ENCODE measurements around the gene RSRC1.
"Not testable (repeated sequence)": the region's sequence is repeated elsewhere in the genome, so short reads cannot be mapped to it uniquely, and the experiment has no call there.

Gene RSRC1

GRCh38 chr3:158221426-158221825 lies 111.5 kb downstream of the RSRC1 start:
- Histone ChIP-seq H2AFZ (ENCODE audit: low read length, unreplicated experiment) (no peak overlapping the region), H3K79me2 (ENCODE audit: control insufficient read depth, insufficient read depth, low read length, unreplicated experiment) (peaks cover 4% of the 10 kb centered on the region), H3K4me3 (ENCODE audit: low read depth, low read length) (no peak overlapping the region), H3K27me3 (ENCODE audit: insufficient read depth, low read length) (no peaks in the 10 kb centered on the region), H3K36me3 (ENCODE audit: insufficient read depth, low read length) (peaks cover 11% of the 10 kb centered on the region; the same call in 1 of the 2 replicates), H3K4me1 (ENCODE audit: control insufficient read depth, insufficient read depth, low read length, unreplicated experiment) (peaks cover 3% of the 10 kb centered on the region), H3K27ac (ENCODE audit: low read depth, low read length) (no peak overlapping the region)

DNA sequence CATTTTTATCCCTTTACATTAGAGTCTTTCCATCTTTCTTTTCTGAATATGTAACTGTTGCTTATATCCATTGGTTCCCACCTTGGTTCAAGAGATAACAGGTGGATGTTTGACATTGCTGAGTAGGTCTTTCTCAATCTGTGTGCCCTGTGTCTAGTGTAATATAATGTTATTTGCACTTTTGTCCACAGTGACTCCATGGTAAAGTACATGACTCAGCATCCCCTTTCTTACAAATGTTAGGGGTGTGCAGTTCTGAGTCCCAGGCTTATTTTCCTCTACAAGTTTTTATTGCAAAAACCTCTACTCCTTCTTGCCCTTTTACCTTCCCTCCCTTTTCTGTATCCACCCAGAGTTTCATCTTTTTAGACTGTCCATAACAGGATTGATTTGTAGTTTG lies 116.5 kb downstream of the RSRC1 start:
- Histone ChIP-seq H3K4me3 (ENCODE audit: low read depth, low read length) (no peak overlapping the region), H3K79me2 (ENCODE audit: control insufficient read depth, insufficient read depth, low read length, unreplicated experiment) (no peaks in the 10 kb centered on the region), H2AFZ (ENCODE audit: low read length, unreplicated experiment) (no peak overlapping the region), H3K4me1 (ENCODE audit: control insufficient read depth, insufficient read depth, low read length, unreplicated experiment) (peaks cover 5% of the 10 kb centered on the region), H3K27me3 (ENCODE audit: insufficient read depth, low read length) (no peaks in the 10 kb centered on the region), H3K36me3 (ENCODE audit: insufficient read depth, low read length) (peaks cover 4% of the 10 kb centered on the region; the same call in 1 of the 2 replicates), H3K27ac (ENCODE audit: low read depth, low read length) (no peak overlapping the region)

DNA sequence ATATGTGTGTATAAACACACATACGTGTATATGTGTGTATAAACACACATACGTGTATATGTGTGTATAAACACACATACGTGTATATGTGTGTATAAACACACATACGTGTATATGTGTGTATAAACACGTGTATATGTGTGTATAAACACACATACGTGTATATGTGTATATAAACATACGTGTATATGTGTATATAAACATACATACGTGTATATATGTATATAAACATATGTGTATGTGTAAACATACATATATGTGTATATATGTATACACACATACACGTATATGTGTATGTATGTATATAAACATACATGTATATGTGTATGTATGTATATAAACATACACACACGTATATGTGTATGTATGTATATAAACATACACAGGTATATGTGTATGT lies 119.1 kb downstream of the RSRC1 start:
- H3K27ac ChIP-seq (ENCODE audit: low read depth, low read length); H3K79me2 ChIP-seq (ENCODE audit: control insufficient read depth, insufficient read depth, low read length, unreplicated experiment); H3K4me3 ChIP-seq (ENCODE audit: low read depth, low read length); H2AFZ ChIP-seq (ENCODE audit: low read length, unreplicated experiment); H3K36me3 ChIP-seq (ENCODE audit: insufficient read depth, low read length); H3K4me1 ChIP-seq (ENCODE audit: control insufficient read depth, insufficient read depth, low read length, unreplicated experiment); H3K27me3 ChIP-seq (ENCODE audit: insufficient read depth, low read length): not testable (repeated sequence)

DNA sequence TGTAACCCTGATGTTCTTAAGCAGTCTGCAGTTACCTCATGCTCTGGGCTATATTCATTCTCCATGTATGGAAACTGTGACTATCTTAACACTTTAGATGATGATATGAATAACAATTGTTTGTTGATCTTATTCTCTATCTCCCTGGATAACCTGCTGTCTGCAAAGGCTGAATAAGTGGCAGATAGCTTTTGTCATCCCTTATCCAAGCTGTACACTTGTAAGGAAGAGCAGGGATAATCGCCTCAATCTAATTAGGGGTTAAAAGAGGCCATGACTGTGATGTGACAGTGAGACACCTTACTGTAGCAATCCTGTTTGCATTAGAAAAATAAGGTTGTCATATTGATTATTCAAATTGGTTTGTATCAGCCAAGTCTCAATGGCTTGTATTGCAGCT lies 123.9 kb downstream of the RSRC1 start:
- no peaks in the 10 kb centered on the region for H3K27me3 ChIP-seq (ENCODE audit: insufficient read depth, low read length)
- no peak overlapping the region for H2AFZ ChIP-seq (ENCODE audit: low read length, unreplicated experiment)
- no peak overlapping the region for H3K27ac ChIP-seq (ENCODE audit: low read depth, low read length)
- H3K4me3 ChIP-seq (ENCODE audit: low read depth, low read length), result no peak overlapping the region
- H3K36me3 ChIP-seq (ENCODE audit: insufficient read depth, low read length), result no peaks in the 10 kb centered on the region
- H3K4me1 ChIP-seq (ENCODE audit: control insufficient read depth, insufficient read depth, low read length, unreplicated experiment), result no peaks in the 10 kb centered on the region
- H3K79me2 ChIP-seq (ENCODE audit: control insufficient read depth, insufficient read depth, low read length, unreplicated experiment), result no peaks in the 10 kb centered on the region

- no peaks in the 10 kb centered on the region for H3K4me1 ChIP-seq (ENCODE audit: control insufficient read depth, insufficient read depth, low read length, unreplicated experiment)
- H3K79me2 ChIP-seq (ENCODE audit: control insufficient read depth, insufficient read depth, low read length, unreplicated experiment), result peaks cover 2% of the 10 kb centered on the region
- no peaks in the 10 kb centered on the region for H3K36me3 ChIP-seq (ENCODE audit: insufficient read depth, low read length)
- no peaks in the 10 kb centered on the region for H3K27me3 ChIP-seq (ENCODE audit: insufficient read depth, low read length)
- no peak overlapping the region for H2AFZ ChIP-seq (ENCODE audit: low read length, unreplicated experiment)
- H3K27ac ChIP-seq (ENCODE audit: low read depth, low read length), result no peak overlapping the region
- no peak overlapping the region for H3K4me3 ChIP-seq (ENCODE audit: low read depth, low read length)
Observed at GRCh38 chr3:158244274-158244673, 134.4 kb downstream of the RSRC1 start.

DNA sequence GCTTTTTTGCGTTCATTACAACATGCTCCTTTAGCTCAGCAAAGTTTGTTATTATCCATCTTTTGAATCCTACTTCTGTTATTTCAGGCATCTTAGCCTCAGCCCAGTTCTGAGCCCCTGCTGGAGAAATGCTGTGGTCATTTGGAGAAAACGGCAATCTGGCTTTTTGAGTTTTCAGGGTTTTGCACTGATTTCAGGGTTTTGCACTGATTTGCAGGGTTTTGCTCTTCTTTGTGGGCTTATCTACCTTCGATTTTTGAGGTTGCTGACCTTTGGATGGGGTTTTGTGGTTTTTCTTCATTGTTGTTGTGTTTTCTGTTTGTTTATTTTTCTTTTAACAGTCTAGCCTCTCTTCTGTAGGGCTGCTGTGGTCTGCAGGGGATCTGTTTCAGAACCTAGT lies 137.4 kb downstream of the RSRC1 start:
- Histone ChIP-seq H3K36me3 (ENCODE audit: insufficient read depth, low read length) (no peaks in the 10 kb centered on the region), H3K4me3 (ENCODE audit: low read depth, low read length) (no peak overlapping the region), H3K27ac (ENCODE audit: low read depth, low read length) (no peak overlapping the region), H3K4me1 (ENCODE audit: control insufficient read depth, insufficient read depth, low read length, unreplicated experiment) (no peaks in the 10 kb centered on the region), H3K27me3 (ENCODE audit: insufficient read depth, low read length) (no peaks in the 10 kb centered on the region), H3K79me2 (ENCODE audit: control insufficient read depth, insufficient read depth, low read length, unreplicated experiment) (peaks cover 2% of the 10 kb centered on the region), H2AFZ (ENCODE audit: low read length, unreplicated experiment) (no peak overlapping the region)

GRCh38 chr3:158248261-158248660 lies 138.4 kb downstream of the RSRC1 start:
- Histone ChIP-seq H2AFZ (ENCODE audit: low read length, unreplicated experiment) (no peak overlapping the region), H3K79me2 (ENCODE audit: control insufficient read depth, insufficient read depth, low read length, unreplicated experiment) (peaks cover 2% of the 10 kb centered on the region), H3K36me3 (ENCODE audit: insufficient read depth, low read length) (no peaks in the 10 kb centered on the region), H3K27ac (ENCODE audit: low read depth, low read length) (no peak overlapping the region), H3K27me3 (ENCODE audit: insufficient read depth, low read length) (no peaks in the 10 kb centered on the region), H3K4me1 (ENCODE audit: control insufficient read depth, insufficient read depth, low read length, unreplicated experiment) (no peaks in the 10 kb centered on the region), H3K4me3 (ENCODE audit: low read depth, low read length) (no peak overlapping the region)

GRCh38 chr3:158249183-158249582 lies 139.3 kb downstream of the RSRC1 start:
- Histone ChIP-seq H2AFZ (ENCODE audit: low read length, unreplicated experiment) (no peak overlapping the region), H3K27ac (ENCODE audit: low read depth, low read length) (no peak overlapping the region), H3K4me3 (ENCODE audit: low read depth, low read length) (no peak overlapping the region), H3K79me2 (ENCODE audit: control insufficient read depth, insufficient read depth, low read length, unreplicated experiment) (peaks cover 2% of the 10 kb centered on the region), H3K27me3 (ENCODE audit: insufficient read depth, low read length) (no peaks in the 10 kb centered on the region), H3K36me3 (ENCODE audit: insufficient read depth, low read length) (no peaks in the 10 kb centered on the region), H3K4me1 (ENCODE audit: control insufficient read depth, insufficient read depth, low read length, unreplicated experiment) (no peaks in the 10 kb centered on the region)

DNA sequence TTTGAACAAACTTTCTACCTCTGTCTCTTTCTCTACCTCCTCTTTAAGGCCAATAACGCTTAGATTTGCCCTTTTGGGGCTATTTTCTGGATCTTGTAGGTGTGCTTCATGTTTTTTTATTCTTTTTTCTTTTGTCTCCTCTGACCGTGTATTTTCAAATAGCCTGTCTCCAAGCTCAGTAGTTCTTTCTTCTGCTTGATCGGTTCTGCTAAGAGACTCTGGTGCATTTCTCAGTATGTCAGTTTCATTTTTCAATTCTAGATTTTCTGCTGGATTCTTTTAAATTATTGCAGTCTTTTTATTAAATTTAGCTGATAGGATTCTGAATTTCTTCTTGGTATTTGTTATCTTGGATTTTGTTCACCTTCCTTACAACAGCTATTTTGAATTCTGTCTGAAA lies 148.7 kb downstream of the RSRC1 start:
- Histone ChIP-seq H3K4me1 (ENCODE audit: control insufficient read depth, insufficient read depth, low read length, unreplicated experiment) (no peaks in the 10 kb centered on the region), H3K4me3 (ENCODE audit: low read depth, low read length) (no peak overlapping the region), H3K79me2 (ENCODE audit: control insufficient read depth, insufficient read depth, low read length, unreplicated experiment) (peaks cover 11% of the 10 kb centered on the region), H3K27ac (ENCODE audit: low read depth, low read length) (no peak overlapping the region), H3K27me3 (ENCODE audit: insufficient read depth, low read length) (no peaks in the 10 kb centered on the region), H2AFZ (ENCODE audit: low read length, unreplicated experiment) (no peak overlapping the region), H3K36me3 (ENCODE audit: insufficient read depth, low read length) (no peaks in the 10 kb centered on the region)

GRCh38 chr3:158260392-158260791 lies 150.5 kb downstream of the RSRC1 start:
- Histone ChIP-seq H3K79me2 (ENCODE audit: control insufficient read depth, insufficient read depth, low read length, unreplicated experiment) (peaks cover 11% of the 10 kb centered on the region), H3K4me1 (ENCODE audit: control insufficient read depth, insufficient read depth, low read length, unreplicated experiment) (no peaks in the 10 kb centered on the region), H3K36me3 (ENCODE audit: insufficient read depth, low read length) (no peaks in the 10 kb centered on the region), H3K27ac (ENCODE audit: low read depth, low read length) (no peak overlapping the region), H2AFZ (ENCODE audit: low read length, unreplicated experiment) (no peak overlapping the region), H3K4me3 (ENCODE audit: low read depth, low read length) (no peak overlapping the region), H3K27me3 (ENCODE audit: insufficient read depth, low read length) (no peaks in the 10 kb centered on the region)

DNA sequence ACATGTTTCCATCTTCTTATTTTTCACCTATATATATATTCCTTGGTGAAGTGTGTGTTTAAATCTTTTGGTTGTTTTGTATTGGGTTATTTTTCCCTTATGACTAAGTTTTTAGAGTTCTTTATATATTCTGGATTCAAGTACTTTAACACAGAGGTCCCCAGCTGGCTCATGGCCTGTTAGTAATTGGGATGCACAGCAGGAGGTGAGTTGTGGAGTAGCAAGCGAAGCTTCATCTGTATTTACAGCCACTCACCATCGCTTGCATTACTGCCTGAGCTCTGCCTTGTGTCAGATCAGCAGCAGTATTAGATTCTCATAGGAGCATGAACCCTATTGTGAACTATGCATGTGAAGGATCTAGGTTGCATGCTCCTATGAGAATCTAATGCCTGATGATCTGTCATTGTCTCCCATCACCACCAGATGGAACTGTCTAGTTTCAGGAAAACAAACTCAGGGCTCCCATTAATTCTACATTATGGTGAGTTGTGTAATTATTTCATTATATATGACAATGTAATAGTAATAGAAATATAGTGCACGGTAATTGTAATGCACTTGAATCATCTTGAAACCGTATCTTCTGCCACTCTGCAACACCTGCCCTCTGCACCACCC lies 151.6 kb downstream of the RSRC1 start:
- Histone ChIP-seq H2AFZ (ENCODE audit: low read length, unreplicated experiment) (no peak overlapping the region), H3K27ac (ENCODE audit: low read depth, low read length) (no peak overlapping the region), H3K27me3 (ENCODE audit: insufficient read depth, low read length) (no peaks in the 10 kb centered on the region), H3K36me3 (ENCODE audit: insufficient read depth, low read length) (no peaks in the 10 kb centered on the region), H3K4me3 (ENCODE audit: low read depth, low read length) (no peak overlapping the region), H3K4me1 (ENCODE audit: control insufficient read depth, insufficient read depth, low read length, unreplicated experiment) (no peaks in the 10 kb centered on the region), H3K79me2 (ENCODE audit: control insufficient read depth, insufficient read depth, low read length, unreplicated experiment) (peaks cover 11% of the 10 kb centered on the region)
